Panc1 (cell line): ENCODE data around the gene STK39.

Experiments used
- POLR2AphosphoS5 ChIP-seq: IDR thresholded peaks from 2 replicates; pipeline ENCODE4 v1.6.1; 2012; ENCODE audit warnings: mild to moderate bottlenecking, low read depth, low read length, moderate library complexity
- SIN3A ChIP-seq: IDR thresholded peaks from 2 replicates; pipeline ENCODE4 v1.6.1; 2012; ENCODE audit warnings: low read depth, mild to moderate bottlenecking, low read length, moderate library complexity, borderline replicate concordance; ENCODE audit not compliant: insufficient read depth
- TCF7L2 ChIP-seq: IDR thresholded peaks from 2 replicates; pipeline ENCODE4 v1.6.1; 2011; ENCODE audit warnings: mild to moderate bottlenecking, low read depth, low read length, inconsistent platforms
- TF ChIP-seq, protein P1 (sequence below): fragments of 450-650 bp; IDR thresholded peaks from 2 replicates; pipeline ENCODE4 v1.5.1; 2017; ENCODE audit warnings: mild to moderate bottlenecking
- TF ChIP-seq, protein P2 (sequence below), 2 experiments: IDR thresholded peaks; 2 replicates each; pipeline ENCODE4 v1.6.1; 2011 to 2012; ENCODE audit warnings: low read depth in 2 of 2, control low read depth in 1 of 2, low read length in 1 of 2, mild to moderate bottlenecking in 1 of 2, moderate library complexity in 1 of 2; ENCODE audit not compliant: insufficient read depth in 1 of 2

DNA sequence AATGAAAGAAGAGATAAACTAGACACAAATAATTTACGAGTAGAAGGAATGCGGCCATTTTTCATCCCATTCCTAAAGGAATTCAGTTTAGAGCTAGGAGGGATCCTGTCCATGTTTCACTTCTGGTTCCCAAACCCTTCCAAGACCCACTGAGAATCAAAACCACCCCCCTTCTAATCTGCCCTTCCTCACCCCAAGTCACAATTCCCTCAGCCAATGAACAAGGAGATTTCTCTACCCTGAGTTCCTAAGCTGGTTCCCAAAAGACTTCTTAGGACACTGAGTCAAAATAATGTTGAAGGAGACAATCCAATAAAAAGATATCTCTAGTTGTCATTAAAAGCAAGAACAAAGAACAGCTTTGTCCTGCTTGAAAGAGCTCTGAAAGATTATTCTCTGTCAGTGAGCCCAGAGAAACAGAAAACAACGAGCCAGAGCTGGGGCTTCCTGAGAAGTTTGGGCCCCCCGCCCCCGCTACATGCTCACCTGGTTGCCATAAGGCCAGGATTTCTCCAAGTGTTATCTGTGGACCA, 45.7 kb downstream of the STK39 start:
- TF ChIP-seq, protein P1, sequence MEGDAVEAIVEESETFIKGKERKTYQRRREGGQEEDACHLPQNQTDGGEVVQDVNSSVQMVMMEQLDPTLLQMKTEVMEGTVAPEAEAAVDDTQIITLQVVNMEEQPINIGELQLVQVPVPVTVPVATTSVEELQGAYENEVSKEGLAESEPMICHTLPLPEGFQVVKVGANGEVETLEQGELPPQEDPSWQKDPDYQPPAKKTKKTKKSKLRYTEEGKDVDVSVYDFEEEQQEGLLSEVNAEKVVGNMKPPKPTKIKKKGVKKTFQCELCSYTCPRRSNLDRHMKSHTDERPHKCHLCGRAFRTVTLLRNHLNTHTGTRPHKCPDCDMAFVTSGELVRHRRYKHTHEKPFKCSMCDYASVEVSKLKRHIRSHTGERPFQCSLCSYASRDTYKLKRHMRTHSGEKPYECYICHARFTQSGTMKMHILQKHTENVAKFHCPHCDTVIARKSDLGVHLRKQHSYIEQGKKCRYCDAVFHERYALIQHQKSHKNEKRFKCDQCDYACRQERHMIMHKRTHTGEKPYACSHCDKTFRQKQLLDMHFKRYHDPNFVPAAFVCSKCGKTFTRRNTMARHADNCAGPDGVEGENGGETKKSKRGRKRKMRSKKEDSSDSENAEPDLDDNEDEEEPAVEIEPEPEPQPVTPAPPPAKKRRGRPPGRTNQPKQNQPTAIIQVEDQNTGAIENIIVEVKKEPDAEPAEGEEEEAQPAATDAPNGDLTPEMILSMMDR: no peak
- TF ChIP-seq, protein P2, sequence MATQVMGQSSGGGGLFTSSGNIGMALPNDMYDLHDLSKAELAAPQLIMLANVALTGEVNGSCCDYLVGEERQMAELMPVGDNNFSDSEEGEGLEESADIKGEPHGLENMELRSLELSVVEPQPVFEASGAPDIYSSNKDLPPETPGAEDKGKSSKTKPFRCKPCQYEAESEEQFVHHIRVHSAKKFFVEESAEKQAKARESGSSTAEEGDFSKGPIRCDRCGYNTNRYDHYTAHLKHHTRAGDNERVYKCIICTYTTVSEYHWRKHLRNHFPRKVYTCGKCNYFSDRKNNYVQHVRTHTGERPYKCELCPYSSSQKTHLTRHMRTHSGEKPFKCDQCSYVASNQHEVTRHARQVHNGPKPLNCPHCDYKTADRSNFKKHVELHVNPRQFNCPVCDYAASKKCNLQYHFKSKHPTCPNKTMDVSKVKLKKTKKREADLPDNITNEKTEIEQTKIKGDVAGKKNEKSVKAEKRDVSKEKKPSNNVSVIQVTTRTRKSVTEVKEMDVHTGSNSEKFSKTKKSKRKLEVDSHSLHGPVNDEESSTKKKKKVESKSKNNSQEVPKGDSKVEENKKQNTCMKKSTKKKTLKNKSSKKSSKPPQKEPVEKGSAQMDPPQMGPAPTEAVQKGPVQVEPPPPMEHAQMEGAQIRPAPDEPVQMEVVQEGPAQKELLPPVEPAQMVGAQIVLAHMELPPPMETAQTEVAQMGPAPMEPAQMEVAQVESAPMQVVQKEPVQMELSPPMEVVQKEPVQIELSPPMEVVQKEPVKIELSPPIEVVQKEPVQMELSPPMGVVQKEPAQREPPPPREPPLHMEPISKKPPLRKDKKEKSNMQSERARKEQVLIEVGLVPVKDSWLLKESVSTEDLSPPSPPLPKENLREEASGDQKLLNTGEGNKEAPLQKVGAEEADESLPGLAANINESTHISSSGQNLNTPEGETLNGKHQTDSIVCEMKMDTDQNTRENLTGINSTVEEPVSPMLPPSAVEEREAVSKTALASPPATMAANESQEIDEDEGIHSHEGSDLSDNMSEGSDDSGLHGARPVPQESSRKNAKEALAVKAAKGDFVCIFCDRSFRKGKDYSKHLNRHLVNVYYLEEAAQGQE (IDR thresholded peaks at IDR 0.05; ENCODE audit: insufficient read depth in 1 of 2, low read depth in 2 of 2, low read length in 1 of 2): no peak
- TF ChIP-seq POLR2AphosphoS5 (no peak), SIN3A (no peak), TCF7L2 (no peak)
